ENCODE data around the gene DLGAP1. TPM values are rescaled to one million over a fixed set of nuclear protein-coding genes. Genes with fewer than 3 reads are reported as not detected.

DLGAP1 gene
- total RNA-seq, 1 donor from 2014 or later, result 105 TPM

DNA sequence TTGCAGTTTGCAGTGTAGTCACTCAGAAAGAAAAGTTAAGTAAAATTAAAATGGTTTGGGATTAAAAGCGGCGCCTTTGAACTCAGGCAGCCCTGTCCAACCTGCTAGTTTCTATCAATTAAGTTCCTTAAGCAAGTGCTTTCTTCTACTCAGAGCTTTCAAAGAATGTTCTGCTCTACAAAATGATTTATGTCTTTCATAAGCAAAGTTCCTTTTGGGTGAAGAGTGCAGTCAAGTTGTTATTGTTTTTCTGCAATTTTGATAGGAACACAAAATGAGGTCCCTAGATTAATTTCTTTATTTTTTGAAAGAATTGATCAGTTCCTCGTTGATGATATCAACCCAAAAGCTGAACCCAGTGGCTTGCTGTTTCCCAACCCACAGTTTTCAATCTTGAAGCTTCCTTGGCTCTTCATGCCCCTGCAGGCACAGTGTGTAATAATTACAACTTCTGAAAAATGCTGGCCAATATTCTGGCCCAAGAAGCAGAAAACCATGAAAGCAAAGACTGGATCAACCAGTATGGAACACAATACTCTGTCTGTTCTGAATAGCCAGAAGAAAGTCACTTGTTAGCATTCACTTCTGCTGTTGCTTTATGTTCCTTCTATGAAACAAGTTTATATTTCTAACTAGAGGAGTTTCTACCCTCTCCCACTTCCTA, 916.0 kb downstream of the DLGAP1 start:
- no peak for DNase-seq (ENCODE audit: low spot score)

DNA sequence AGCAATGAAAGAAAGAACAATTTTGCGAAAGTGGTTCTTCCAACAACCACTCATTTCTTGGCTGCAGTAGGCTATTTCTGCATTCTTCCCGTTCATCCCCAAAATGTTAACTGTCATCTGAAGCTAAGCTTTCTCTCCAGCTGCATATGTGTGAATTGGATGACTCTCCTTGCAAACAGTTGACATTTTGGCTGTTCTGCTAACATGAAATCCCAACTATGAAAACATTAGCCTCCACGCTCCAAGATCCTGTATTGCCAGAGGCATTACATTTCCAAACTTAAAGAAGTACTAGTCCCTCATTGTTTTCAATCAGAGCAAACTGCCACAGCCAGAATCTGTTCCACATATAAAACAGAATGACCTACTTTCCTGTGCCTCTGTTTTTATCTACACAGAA, 916.7 kb downstream of the DLGAP1 start:
- no peak for DNase-seq (ENCODE audit: low spot score)

DNA sequence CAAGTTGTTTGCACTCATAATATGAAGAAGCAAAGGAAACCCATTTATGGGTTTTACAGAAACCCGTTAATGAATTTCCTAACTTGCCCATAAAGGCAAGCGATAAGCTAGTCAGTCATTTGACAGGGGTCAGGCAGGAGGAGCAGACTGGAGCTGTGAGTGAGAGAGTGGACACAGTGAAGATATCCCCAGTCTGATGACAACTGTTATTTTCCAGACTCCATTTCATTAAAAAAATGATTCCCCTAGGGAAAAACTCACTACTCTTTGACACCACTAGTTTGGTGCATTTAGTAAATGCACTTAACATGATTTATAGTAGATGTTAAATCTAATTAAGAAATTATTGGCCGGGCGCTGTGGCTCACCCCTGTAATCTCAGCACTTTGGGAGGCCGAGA, 924.3 kb downstream of the DLGAP1 start:
- no peak for DNase-seq (ENCODE audit: low spot score)

DNA sequence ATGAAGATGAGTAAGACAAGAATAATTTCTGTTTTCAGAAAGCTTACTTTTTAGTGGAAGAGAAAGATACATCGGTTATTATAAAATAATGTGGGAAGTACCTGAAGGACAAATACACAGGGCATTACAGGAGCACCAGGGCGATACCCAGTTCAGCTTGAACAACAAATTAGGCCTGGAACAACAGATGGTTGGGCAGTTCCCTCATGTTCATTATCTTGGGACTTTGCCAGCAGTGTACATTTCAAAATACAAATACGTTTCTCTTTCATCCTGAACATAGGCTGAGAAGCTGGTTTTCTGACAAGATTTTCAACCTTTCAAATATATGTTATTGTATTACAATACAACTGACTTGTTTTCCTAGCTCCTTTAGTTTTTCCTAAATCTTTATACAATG, 925.5 kb downstream of the DLGAP1 start:
- no peak for DNase-seq (ENCODE audit: low spot score)

DNA sequence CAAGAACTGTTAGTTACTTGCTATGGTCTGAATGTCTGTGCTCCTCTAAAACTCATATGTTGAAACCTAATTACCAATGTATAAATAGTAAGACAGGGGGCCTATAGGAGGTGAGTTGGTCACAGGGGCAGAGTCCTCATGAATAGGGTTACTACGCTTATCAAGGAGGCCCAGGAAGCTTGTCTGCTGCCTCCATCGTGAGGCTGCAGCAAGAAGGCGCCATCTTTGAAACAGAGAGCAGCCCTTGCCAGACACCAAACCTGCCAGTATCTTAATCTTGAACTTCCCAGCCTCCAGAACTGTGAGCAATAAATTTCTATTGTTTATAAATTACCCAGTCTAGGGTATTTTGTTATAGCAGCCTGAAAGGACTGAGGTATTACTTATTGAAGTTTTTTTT, 926.0 kb downstream of the DLGAP1 start:
- DNase-seq (ENCODE audit: low spot score), result no peak

DNA sequence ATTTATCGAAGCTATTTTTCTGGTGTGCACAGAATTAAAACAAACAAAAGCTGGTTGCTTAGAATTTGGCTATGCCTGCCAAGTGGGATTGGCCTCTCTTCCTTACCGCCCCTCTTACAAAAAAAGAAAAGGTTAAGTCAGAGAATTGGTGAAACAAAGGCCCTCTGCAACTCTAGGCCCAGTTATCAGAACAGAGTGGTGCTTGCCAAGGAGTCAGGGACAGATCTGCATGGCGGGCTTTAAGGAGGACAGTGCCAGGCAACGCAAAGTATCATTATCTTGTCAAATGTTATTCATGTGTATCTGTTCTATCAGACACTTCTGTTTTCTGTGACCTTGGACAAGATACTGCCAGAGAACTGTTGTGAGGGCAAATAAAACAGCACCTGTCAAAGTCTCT, 926.9 kb downstream of the DLGAP1 start:
- DNase-seq (ENCODE audit: low spot score), result no peak

DNA sequence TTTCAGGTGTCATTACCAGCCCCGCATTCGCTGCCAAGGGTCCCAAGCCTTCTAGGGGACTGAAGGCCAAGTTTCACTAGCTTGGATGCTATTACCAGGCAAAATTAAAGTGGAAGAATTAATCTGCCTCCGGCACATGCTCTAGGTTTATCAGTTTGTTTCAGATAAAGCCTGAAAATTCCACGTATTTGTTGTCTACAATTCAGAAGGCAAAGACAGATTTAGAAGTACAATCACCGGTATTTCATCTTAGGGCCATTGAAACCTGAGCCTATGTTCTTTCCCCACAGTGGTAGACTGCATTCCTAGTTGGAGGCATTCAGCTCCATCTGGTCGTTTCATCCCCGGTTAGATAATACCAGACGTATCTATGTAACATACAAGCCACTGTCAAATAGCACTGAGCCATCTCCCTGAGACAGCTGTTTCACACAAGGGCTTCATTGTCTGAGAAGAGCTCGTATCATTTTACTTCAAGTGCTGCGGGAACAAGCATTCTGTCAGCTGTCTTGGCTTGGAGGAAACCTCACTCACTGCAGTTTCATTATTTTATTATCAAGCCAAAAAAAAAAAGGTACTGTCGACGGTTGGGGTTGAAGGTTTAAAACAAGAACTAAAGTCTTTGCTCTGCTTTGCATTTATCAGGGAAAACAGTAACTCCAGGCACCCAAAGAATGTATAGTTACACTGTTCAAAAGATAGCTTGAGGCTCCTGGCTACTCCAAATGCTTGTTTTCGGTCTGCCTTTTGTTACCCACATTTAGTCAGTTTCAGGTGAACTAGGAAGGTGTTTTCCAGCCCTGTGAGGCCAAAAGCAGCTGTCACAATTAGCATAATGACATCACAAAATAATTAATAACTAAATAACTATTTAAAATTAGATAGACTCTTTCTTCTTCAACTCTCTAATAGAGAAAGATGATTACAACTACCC, 928.4 kb downstream of the DLGAP1 start:
- DNase-seq (ENCODE audit: low spot score), result no peak

DNA sequence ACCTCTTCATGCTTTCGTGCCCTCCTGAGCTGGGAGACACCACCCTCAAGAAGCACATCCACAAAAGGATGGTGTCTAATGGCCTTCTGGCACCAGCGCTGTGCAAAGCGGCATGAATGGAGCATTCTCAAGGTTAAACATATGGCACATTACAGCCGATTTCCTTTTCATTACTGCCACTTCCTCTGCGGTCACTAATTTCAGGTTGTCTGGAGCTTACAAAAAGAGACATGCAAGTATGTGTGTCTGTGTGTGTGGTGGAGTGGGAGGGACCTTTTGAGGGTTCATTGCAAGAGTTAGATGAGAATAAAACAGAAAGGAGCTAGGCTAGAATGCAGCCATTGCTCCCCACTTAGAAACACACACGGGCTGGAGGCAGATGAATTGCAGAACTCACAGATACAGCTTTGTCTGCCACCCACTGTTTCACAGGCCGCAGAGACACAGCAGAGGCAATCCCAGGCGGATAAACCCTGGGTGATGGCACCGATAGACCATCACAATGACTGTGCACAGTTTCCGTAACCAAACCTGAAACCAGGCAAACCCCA, 929.2 kb downstream of the DLGAP1 start:
- DNase-seq (ENCODE audit: low spot score), result no peak

DNA sequence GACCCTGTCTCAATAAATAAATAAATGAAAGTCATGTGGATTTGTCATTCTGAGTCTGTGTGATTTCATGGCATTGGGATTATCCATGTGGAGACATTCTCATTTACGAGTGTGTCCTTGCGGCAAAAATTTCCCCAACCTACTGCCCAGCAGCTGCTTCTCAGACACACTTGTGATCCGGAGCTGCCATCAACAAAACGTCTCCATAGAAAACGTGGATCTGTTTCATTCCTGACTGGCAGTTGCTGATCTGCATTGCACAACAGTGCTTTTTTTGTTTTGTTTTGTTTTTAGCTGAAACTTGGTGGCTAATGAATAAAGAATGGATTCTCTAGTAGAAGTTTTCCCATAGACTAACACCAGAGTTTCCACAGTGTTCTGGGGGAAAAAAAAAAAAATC, 930.4 kb downstream of the DLGAP1 start:
- DNase-seq (ENCODE audit: low spot score), result no peak

DNA sequence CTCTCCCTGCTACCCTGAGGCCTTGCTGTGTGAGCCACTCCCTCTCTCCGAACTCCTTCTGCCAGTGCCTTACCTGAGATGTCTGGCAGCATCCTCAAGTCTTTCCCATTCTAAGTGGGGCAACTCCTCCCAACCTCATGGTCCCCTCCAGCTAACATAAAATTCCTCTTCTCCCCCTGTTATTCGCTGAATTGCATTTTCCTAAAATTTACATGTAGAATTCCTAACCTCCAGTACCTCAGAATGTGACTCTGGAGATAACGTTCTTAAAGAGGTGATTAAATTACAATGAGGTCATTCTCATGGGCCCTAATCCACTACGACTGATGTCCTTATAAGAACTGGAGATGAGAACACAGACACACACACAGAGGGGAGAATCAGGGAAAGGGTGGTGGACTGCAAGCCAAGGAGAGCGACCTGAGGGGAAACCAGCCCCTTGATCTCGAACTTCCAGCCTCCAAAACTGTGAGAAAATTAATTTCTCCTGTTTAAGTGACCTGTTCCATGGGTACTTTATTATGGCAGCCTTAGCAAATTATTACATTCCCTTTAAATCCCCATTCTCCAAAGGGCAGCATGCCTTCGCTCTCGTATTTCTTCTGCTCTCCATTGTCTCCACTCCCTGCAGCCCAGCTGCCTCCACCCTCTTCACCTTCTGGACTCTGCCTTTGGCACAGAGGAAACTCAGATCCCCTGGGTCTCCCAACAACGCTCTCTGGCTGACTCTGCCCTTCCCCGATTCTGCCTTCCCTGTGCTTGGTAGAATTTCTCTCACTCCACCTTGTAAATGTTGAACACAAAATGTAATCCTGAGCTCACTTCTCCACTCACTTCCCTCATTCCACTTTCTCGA, 934.6 kb downstream of the DLGAP1 start:
- no peak for DNase-seq (ENCODE audit: low spot score)

DNA sequence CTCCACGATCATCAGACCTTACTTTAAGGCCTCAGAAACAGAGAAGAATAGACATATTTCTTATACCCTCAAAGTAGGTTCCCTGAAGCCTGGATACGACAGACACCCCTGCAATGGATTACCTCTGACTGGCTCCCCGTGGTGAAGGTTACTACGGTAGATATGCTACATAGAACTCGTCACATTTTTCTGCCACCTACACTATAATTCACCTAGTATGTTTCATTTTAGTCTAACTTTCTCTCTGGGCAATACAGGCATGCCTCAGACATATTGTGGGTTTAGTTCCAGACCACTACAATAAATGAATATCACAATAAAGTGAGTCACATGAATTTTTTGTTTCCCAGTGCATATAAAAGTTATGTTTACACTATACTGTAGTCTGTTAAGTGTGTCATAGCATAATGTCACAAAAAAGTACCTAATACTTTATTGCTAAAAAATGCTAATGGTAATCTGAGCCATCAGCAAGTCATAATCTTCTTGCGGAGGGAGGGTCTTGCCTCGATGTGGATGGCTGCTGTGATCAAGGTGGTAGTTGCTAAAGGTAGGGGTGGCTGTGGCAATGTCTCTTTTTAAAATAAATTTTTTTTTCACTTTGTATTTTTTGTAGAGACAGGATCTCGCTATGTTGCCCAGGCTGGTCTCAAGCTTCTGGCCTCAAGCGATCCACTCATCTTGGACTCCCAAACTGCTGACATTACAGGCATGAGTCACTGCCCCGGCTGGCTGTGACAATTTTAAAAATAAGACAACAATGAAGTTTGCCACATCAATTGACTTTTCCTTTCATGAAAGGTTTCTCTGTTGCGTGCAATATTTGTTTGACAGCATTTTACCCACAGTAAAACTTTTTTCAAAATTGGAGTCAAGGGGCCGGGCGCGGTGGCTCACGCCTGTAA, 940.5 kb downstream of the DLGAP1 start:
- no peak for DNase-seq (ENCODE audit: low spot score)

DNA sequence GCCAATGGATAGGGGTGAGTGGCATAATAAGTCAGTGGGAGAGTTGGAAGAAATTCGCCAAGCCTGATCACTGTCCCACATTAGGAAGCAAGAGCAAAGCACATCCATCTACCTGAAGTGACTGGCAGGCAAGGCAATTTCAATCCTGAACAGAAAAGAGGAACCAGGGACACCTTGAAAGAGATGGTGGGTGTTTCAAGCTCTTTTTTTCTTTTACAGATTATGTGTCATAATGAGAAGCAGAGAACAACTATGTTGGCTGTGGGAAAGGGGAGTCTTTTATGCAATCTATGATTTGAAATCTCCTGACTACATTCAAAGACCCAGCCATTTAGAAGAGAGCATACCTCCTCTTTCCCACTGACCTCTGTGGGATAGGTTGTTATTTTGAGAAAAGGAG, 941.6 kb downstream of the DLGAP1 start:
- no peak for DNase-seq (ENCODE audit: low spot score)

DNA sequence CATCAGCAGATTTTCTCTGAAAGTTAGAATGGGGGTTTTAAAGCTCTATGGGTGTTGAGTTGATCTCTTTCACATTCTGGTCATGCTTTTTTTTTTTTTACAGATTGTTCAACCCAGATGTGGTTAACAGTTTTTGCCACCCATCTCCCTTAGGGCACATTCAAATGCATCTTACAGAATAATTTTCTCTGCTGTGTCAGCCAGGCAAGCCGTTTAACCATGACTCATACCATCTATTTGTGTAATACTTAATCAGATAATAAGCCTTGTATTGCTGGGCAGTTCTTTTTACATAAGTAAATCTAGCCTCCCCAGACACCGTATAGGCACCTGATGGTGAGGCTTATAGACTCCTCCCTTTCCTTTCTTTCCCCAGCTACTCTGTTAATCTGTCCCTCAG, 943.1 kb downstream of the DLGAP1 start:
- no peak for DNase-seq (ENCODE audit: low spot score)

DNA sequence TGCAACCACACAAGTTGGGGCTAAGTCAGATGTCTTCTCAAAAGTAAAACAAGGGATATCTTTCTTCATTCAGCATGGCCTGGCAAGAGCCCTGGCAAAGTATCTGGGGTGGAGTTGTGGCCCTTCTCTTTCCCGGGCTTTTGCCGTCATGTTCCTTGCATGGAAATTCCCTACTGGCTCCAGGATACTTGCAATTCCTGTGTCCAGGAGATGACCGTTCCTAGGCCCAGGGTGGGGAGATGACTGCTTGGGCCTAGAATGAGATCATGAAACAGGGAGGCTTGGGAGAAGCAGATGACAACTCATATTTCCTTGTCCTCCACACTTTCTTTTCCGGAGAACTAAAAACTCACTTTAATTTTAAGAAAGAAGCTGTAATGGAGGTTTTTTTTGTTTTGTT, 944.2 kb downstream of the DLGAP1 start:
- DNase-seq (ENCODE audit: low spot score), result no peak

DNA sequence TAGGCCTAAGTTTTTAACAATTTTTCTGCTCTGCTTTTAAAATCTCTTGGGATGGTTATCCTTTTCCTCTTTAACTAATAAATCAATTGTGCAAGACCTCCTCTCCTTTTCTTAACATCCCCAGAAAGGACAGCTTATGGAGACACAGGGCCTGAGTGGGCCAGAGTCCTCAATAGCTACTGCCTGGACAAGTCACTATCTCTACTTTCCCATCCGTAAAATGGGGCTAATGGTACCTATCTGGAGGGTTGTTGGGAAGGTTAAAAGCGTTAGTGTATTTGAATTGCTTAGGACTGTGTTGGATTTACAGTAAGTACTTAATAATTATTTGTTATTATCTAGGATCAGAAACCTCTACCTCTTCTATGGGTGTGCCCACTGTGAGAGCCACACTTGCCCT, 945.1 kb downstream of the DLGAP1 start:
- no peak for DNase-seq (ENCODE audit: low spot score)

DNA sequence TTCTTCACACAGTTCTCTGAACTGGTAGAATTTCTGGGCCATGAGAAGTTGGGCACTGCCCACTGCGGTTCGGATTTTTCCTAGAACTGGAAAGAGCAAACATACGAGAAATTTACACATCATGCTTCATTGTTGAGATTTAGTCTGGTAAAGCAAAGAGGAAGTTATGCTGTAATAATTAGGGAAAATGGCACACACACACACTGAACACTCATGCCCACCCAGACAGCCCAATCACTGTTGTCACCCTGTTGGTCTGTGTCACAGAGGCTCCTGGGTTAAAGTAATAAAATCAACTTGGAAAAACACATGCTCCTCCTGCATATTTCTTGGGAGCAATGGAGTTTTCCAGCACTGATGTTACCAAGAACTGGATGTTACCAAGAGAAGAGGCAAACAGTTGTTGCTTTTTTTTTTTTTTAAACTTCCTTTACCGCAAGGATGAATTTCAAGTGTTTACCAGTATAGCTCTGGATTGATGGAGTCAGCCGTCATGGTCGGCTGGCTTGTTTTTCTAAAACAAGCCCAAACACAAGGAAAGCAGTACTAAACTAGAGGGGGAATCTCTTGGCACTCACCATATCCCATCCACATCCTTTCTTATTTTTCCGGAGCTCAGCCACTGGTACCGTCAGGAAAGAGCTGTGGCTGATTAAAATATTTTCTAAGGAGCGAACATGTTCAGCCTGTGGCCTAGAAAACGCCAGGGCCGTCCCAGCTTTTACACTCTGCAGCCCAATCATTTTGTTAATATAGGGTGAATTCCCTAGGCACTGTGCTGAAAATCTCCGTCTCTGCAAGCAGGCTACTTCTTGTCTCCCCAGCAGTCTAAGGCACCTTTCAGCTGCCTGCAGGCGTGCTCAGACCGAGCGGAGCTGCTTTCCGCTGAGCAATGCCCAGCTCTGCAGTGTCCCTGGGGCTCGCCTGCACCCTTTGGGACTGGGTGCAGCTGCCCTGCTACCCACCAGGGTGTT, 946.2 kb downstream of the DLGAP1 start:
- no peak for DNase-seq (ENCODE audit: low spot score)

DNA sequence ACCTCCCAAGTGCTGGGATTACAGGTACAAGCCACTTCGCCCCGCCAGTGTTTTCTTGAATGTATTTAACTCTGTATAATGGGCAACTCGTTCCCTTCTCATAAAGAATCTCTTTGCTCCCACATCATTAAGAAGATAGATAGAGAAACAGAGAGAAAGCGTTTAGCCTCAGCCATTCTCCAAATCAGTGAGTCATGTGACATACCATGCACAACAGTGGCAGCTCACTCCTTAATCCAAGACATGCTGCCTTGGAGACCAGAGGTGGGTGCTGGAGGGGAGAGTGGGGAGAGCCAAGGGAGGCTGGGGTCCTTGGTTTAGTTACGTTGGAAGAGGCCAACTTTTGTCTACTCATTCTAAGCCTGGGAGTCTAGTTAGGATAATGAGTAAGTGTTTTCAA, 950.5 kb downstream of the DLGAP1 start:
- no peak for DNase-seq (ENCODE audit: low spot score)

DNA sequence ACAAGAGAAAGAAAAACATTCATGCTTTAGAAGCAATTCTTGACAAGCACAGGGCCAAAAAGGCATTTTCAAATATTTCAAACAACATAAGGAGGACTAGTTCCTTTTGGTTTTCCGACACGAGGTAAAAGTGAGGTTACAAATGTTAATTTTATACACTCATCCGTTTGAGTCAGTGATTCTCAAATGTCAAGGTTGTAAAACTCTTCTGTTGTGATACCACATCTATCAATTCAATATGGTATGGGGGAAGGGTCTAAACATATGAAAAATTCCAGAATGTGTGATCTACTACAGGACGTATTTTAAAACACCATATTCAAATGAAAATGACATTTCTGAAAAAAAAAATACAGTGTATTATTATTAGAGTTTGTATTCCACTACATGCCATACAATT, 952.5 kb downstream of the DLGAP1 start:
- DNase-seq (ENCODE audit: low spot score), result no peak

DNA sequence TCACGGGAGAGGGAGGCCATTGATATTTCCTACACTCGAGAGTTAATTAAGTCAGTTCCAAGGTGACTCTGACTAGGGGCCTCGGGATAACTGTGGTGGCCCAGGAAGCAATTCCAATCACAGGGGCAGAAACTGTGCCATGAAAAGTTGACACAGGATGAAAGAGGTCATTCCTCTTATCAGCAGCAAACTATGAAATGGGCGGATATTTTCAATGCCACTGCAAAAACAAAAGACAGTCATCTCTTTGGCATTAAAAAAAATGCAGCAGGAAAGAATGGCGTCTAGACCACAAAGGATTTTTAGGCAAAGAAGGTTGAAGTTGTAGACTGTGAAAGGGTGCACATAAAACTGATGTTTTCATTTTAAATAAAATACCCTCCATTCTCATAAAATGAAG, 955.1 kb downstream of the DLGAP1 start:
- no peak for DNase-seq (ENCODE audit: low spot score)

DNA sequence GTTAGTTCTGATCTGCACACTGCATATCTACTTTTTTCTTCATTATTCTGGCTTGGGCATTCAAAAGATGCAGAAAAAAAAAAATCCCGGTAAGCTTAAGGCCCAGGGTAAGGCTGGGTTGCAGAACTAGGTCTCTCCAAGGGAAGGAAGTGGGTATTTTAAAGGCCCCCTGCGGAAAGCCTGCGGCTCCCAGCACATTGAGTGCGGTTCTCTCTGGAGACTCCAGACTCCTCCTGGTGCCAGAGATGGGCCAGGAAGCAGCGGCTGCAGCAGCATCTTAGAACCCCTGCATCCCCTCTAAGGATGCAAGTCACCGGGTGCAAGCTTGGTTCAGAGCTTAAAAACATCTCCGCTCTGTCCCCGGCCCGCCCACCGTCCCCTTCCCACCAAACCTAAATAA, 955.6 kb downstream of the DLGAP1 start:
- DNase-seq (ENCODE audit: low spot score), result no peak

Measured in mucosa of gallbladder (tissue), 1 donor.